ENCODE measurements around the gene MPPED2.

- no peak for TF ChIP-seq CTCF (IDR thresholded peaks at IDR 0.05)
- TF ChIP-seq POLR2AphosphoS5 (IDR thresholded peaks at IDR 0.05): no peak
- TF ChIP-seq EP300 (IDR thresholded peaks at IDR 0.05): no peak
- no peak for TF ChIP-seq POLR2A (IDR thresholded peaks at IDR 0.05)
Measured at GRCh38 chr11:30568931-30569330, 17.2 kb downstream of the MPPED2 start.

Measured in stomach (tissue), 4 donors.